ENCODE results near the gene PLIN4. TPM values are rescaled to one million over a fixed set of nuclear protein-coding genes. Genes with fewer than 3 reads are reported as not detected.
"Not testable (repeated sequence)": the region's sequence is repeated elsewhere in the genome, so short reads cannot be mapped to it uniquely, and the experiment has no call there.

PLIN4 gene
- total RNA-seq, 1 experiment from 2014 or later: not detected

GRCh38 chr19:4541806-4542145, 23.5 kb upstream of the PLIN4 start:
- not testable (repeated sequence) for H4K20me1 ChIP-seq (ENCODE audit: insufficient read depth, low read depth, low read length); H3K4me3 ChIP-seq (ENCODE audit: low read length); H3K27me3 ChIP-seq (ENCODE audit: low read length); H3K27ac ChIP-seq (ENCODE audit: low read length); H3K9ac ChIP-seq (ENCODE audit: low read length); H3K4me1 ChIP-seq (ENCODE audit: low read length); H2AFZ ChIP-seq (ENCODE audit: low read length); DNase-seq; H3K9me3 ChIP-seq (ENCODE audit: low read length); H3K36me3 ChIP-seq (ENCODE audit: insufficient read depth, low read length); H3K4me2 ChIP-seq (ENCODE audit: low read depth, low read length, poor library complexity, severe bottlenecking); H3K9me2 ChIP-seq (replicated peaks; ENCODE audit: insufficient read depth, low read length); H3K79me2 ChIP-seq (ENCODE audit: low read length)

GRCh38 chr19:4541114-4541805, 23.0 kb upstream of the PLIN4 start:
- no peaks in the 10 kb centered on the region for H3K9me3 ChIP-seq (ENCODE audit: low read length)
- H3K4me2 ChIP-seq (ENCODE audit: low read depth, low read length, poor library complexity, severe bottlenecking): no peak overlapping the region

GRCh38 chr19:4539693-4540581, 21.7 kb upstream of the PLIN4 start, which contains the start of gene LRG1:
LRG1 (minus strand) TSS chr19:4540036; CDS start chr19:4540013, 23 bp downstream.
- Histone ChIP-seq H3K79me2 (ENCODE audit: low read length) (no peaks in the 10 kb centered on the region), H4K20me1 (ENCODE audit: insufficient read depth, low read depth, low read length) (no peaks in the 10 kb centered on the region), H3K4me1 (ENCODE audit: low read length) (no peaks in the 10 kb centered on the region), H3K27me3 (ENCODE audit: low read length) (0 out of 2 replicates have a peak, but pooled peaks cover 3% of the 10 kb centered on the region), H3K36me3 (ENCODE audit: insufficient read depth, low read length) (no peaks in the 10 kb centered on the region), H3K9me2 (replicated peaks; ENCODE audit: insufficient read depth, low read length) (no peaks in the 10 kb centered on the region), H3K27ac (ENCODE audit: low read length) (no peak within 1 kb of the TSS), H2AFZ (ENCODE audit: low read length) (peak within 1 kb of the TSS; percentile 92), H3K9ac (ENCODE audit: low read length) (no peak within 1 kb of the TSS; the same call in 1 of the 2 replicates), H3K4me2 (ENCODE audit: low read depth, low read length, poor library complexity, severe bottlenecking) (no peak within 1 kb of the TSS), H3K4me3 (ENCODE audit: low read length) (no peak within 1 kb of the TSS), H3K9me3 (ENCODE audit: low read length) (no peaks in the 10 kb centered on the region)
- no peak for DNase-seq

More at GRCh38 chr19:4541114-4541805, 23.0 kb upstream of the PLIN4 start:
- Histone ChIP-seq H3K27ac (ENCODE audit: low read length) (no peak overlapping the region), H3K9ac (ENCODE audit: low read length) (no peak overlapping the region), H3K27me3 (ENCODE audit: low read length) (0 out of 2 replicates have a peak, but pooled peaks cover 3% of the 10 kb centered on the region), H3K9me2 (replicated peaks; ENCODE audit: insufficient read depth, low read length) (no peaks in the 10 kb centered on the region), H3K36me3 (ENCODE audit: insufficient read depth, low read length) (no peaks in the 10 kb centered on the region), H3K79me2 (ENCODE audit: low read length) (no peaks in the 10 kb centered on the region), H3K4me1 (ENCODE audit: low read length) (no peaks in the 10 kb centered on the region), H3K4me3 (ENCODE audit: low read length) (no peak overlapping the region), H2AFZ (ENCODE audit: low read length) (no peak overlapping the region), H4K20me1 (ENCODE audit: insufficient read depth, low read depth, low read length) (no peaks in the 10 kb centered on the region)
- no peak for DNase-seq

- Histone ChIP-seq H3K4me2 (ENCODE audit: low read depth, low read length, poor library complexity, severe bottlenecking) (no peak overlapping the region), H3K9ac (ENCODE audit: low read length) (no peak overlapping the region), H3K9me2 (replicated peaks; ENCODE audit: insufficient read depth, low read length) (no peaks in the 10 kb centered on the region), H3K36me3 (ENCODE audit: insufficient read depth, low read length) (no peaks in the 10 kb centered on the region), H3K27ac (ENCODE audit: low read length) (no peak overlapping the region), H3K79me2 (ENCODE audit: low read length) (no peaks in the 10 kb centered on the region), H3K27me3 (ENCODE audit: low read length) (0 out of 2 replicates have a peak, but pooled peaks cover 3% of the 10 kb centered on the region), H3K9me3 (ENCODE audit: low read length) (no peaks in the 10 kb centered on the region), H2AFZ (ENCODE audit: low read length) (no peak overlapping the region), H3K4me3 (ENCODE audit: low read length) (no peak overlapping the region), H4K20me1 (ENCODE audit: insufficient read depth, low read depth, low read length) (no peaks in the 10 kb centered on the region), H3K4me1 (ENCODE audit: low read length) (no peaks in the 10 kb centered on the region)
- no peak for DNase-seq
Measured at GRCh38 chr19:4539169-4539692, 20.9 kb upstream of the PLIN4 start.

GRCh38 chr19:4538601-4538954, 20.3 kb upstream of the PLIN4 start:
- Histone ChIP-seq H3K27ac (ENCODE audit: low read length) (no peak overlapping the region), H3K79me2 (ENCODE audit: low read length) (no peaks in the 10 kb centered on the region), H3K4me2 (ENCODE audit: low read depth, low read length, poor library complexity, severe bottlenecking) (no peak overlapping the region), H3K4me1 (ENCODE audit: low read length) (no peaks in the 10 kb centered on the region), H3K4me3 (ENCODE audit: low read length) (no peak overlapping the region), H4K20me1 (ENCODE audit: insufficient read depth, low read depth, low read length) (no peaks in the 10 kb centered on the region), H3K9ac (ENCODE audit: low read length) (no peak overlapping the region), H3K36me3 (ENCODE audit: insufficient read depth, low read length) (no peaks in the 10 kb centered on the region), H2AFZ (ENCODE audit: low read length) (no peak overlapping the region), H3K27me3 (ENCODE audit: low read length) (0 out of 2 replicates have a peak, but pooled peaks cover 3% of the 10 kb centered on the region), H3K9me2 (replicated peaks; ENCODE audit: insufficient read depth, low read length) (no peaks in the 10 kb centered on the region), H3K9me3 (ENCODE audit: low read length) (no peaks in the 10 kb centered on the region)
- DNase-seq: no peak

GRCh38 chr19:4537953-4538600, 19.8 kb upstream of the PLIN4 start:
- no peaks in the 10 kb centered on the region for H4K20me1 ChIP-seq (ENCODE audit: insufficient read depth, low read depth, low read length)
- no peak overlapping the region for H3K4me3 ChIP-seq (ENCODE audit: low read length)
- no peak overlapping the region for H3K9ac ChIP-seq (ENCODE audit: low read length)
- H2AFZ ChIP-seq (ENCODE audit: low read length): no peak overlapping the region
- H3K79me2 ChIP-seq (ENCODE audit: low read length): no peaks in the 10 kb centered on the region
- no peaks in the 10 kb centered on the region for H3K36me3 ChIP-seq (ENCODE audit: insufficient read depth, low read length)
- H3K27me3 ChIP-seq (ENCODE audit: low read length): 0 out of 2 replicates have a peak, but pooled peaks cover 3% of the 10 kb centered on the region
- no peaks in the 10 kb centered on the region for H3K9me3 ChIP-seq (ENCODE audit: low read length)
- DNase-seq: no peak
- H3K4me2 ChIP-seq (ENCODE audit: low read depth, low read length, poor library complexity, severe bottlenecking): no peak overlapping the region
- H3K27ac ChIP-seq (ENCODE audit: low read length): no peak overlapping the region
- H3K4me1 ChIP-seq (ENCODE audit: low read length): no peaks in the 10 kb centered on the region
- no peaks in the 10 kb centered on the region for H3K9me2 ChIP-seq (replicated peaks; ENCODE audit: insufficient read depth, low read length)

GRCh38 chr19:4536798-4537197, 18.5 kb upstream of the PLIN4 start:
- Histone ChIP-seq H3K9ac (ENCODE audit: low read length) (no peak overlapping the region), H3K27me3 (ENCODE audit: low read length) (0 out of 2 replicates have a peak, but pooled peaks cover 3% of the 10 kb centered on the region), H4K20me1 (ENCODE audit: insufficient read depth, low read depth, low read length) (no peaks in the 10 kb centered on the region), H3K36me3 (ENCODE audit: insufficient read depth, low read length) (no peaks in the 10 kb centered on the region), H3K79me2 (ENCODE audit: low read length) (no peaks in the 10 kb centered on the region), H3K4me2 (ENCODE audit: low read depth, low read length, poor library complexity, severe bottlenecking) (no peak overlapping the region), H2AFZ (ENCODE audit: low read length) (no peak overlapping the region), H3K9me2 (replicated peaks; ENCODE audit: insufficient read depth, low read length) (no peaks in the 10 kb centered on the region), H3K4me3 (ENCODE audit: low read length) (no peak overlapping the region), H3K9me3 (ENCODE audit: low read length) (no peaks in the 10 kb centered on the region), H3K4me1 (ENCODE audit: low read length) (no peaks in the 10 kb centered on the region), H3K27ac (ENCODE audit: low read length) (no peak overlapping the region)
- no peak for DNase-seq

Measured in Karpas-422 (cell line).